Fibroblast of skin of scalp (primary cell): ENCODE results near the gene ZNF783.
"Not testable (repeated sequence)": the region's sequence is repeated elsewhere in the genome, so short reads cannot be mapped to it uniquely, and the experiment has no call there.

Experiments
- DNase-seq: peaks from one replicate; pipeline ENCODE4 v3.0.0-alpha.2; 2013

Gene ZNF783

DNA sequence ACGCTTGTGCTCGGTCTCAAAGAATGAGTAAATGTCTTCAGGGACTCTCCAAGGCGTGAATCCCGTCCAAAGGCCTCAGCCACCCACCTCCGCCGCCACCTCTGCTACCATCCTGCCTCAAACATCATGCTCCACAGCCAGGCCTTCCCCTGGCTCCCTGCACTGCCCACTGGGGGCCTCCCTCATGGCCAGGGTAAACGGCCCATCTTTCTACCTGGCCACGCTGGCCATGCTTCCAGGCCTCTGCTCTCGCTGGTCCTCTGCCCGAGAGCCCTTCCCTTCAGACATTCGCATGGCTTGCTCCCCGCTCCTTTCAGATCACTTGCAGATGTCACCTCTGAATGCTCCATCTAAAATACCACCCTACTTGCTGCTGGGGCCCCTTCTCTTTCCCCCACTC, 40.2 kb downstream of the ZNF783 start:
- DNase-seq, result no peak

DNA sequence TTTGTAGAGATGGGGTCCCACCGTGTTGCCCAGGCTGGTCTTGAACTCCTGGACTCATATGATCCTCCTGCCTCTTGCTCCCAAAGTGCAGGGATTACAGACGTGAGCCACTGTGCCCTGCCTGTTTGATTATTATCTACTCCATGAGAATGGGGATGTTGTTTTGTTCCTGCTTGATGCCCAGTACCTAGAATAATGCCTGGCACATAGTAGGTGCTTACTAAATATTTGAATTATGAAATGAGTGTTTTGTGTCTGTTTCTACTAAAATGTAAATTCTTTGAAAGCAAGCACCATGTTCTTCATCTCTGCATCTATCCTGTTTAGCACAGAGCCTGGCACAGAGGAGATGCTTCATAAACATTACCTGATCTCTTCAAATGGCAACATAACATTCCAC, 40.9 kb downstream of the ZNF783 start:
- no peak for DNase-seq

DNA sequence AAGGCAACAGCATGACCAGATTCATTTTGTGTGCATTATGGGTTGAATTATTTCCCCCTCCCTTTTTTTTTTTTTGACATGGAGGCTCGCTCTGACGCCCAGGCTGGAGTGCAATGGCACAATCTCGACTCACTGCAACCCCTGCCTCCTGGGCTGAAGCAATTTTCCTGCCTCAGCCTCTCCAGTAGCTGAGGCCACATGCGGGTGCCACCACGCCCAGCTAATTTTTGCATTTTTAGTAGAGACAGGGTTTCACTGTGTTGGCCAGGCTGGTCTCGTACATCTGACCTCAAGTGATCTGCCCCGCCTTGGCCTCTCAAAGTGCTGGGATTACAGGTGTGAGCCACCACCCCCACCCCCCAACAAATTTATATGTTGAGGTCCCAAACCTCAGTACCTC, 42.0 kb downstream of the ZNF783 start:
- no peak for DNase-seq

DNA sequence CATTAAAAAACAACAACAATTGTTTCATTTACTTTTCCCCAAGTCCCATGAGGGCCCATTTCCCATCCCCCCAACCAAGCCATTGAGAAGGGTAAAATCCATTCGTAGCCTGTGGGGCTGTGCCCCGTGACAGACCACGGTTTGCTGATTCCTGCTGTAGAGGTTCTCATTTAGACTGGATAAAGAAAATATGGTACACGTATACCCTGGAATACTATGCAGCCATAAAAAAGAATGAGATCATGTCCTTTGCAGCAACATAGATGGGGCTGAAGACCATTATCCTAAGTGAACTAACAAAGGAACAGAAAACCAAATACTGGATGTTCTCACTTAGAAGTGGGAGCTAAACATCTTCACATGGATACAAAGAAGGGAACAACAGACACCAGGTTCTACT, 44.9 kb downstream of the ZNF783 start:
- DNase-seq, result no peak

DNA sequence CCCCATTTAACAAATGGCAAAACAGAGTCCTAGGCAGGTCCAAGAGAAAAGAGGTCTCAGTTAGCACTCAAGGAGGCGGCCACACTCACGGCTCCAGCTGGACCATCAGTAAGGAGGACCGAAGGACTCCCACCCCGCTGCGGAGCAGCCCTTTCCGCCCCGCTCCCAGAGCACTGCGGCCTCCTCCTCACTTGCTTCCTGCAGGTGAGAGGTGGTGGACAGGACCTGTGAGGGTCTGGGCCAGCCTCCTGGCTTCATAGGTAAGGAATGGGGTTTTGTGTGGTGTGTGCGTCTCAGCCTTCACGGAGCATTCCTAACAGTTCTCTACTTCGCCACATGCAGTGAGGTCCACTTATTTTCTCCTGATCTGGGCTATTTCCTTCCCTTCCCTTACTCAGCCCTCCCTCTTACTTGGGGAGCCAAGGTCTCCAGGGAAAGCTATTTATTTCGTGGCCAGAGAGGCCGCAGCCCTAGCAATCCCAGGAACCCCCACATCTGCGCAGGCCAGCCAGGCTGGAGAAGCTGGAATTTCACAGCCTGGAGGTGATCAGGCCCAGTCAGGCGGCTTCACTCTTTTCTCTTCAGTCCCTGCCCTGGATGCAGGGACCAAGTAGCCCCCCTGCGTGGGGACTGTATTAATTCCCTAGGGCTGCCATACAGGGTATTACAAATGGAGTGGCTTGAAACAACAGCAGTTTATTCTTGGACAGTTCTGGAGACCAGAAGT, 45.9 kb downstream of the ZNF783 start:
- no peak for DNase-seq

DNA sequence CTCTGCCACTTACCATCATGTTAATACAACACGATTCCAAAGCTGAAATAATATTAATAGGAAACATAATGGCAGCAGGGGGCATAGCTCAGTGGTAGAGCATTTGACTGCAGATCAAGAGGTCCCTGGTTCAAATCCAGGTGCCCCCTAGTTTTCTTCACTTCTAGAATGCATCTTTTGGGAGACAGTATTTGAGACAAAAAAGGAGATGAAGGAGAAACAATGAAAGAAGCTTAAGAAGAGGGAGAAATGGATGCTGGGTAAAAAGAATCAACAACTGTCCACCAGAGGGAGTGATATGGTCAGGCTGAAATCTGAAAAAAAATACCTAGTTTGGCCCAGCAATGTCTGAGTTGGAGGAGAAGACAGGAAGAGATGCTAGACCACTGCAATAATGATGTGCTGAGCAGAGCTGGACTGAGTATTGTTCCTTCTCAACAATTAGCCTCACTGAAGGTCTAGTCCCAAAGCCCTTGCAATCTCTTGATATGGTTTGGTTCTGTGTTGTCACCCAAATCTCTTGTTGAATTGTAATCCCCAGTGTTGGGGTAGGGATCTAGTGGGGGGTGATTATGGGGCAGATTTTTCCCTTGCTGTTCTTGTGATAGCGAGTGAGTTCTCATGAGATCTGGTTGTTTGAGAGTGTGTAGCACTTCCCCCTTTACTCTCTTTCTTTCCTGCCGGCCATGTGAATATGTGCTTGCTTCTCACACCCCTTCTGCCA, 48.3 kb downstream of the ZNF783 start:
- peak; percentile 83 for DNase-seq

DNA sequence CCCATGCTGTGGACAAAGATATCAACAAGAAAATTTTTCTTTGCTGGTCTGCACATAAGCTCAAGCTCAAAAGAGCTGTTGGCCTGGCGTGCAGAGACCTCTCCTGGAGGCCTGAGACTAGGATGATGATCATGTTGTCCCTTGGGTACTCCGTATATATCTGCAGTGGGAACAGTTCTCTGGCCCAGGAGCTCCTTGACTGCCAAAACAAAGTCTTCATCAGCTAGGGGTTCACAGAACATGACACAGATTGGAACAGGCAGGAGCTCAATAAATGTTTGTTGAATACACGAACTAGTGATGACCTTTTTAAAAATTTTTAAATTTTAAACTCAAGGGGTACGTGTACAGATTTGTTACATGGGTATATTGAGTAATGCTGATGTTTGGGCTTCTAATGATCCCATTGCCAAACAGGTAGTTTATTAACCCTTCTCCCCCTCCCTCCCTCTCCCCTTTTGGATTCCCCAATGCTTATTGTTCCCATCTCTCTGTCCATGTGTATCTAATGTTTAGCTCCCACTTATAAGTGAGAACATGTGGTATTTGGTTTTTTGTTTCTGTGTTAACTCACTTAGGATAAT, 49.1 kb downstream of the ZNF783 start:
- DNase-seq, result no peak

DNA sequence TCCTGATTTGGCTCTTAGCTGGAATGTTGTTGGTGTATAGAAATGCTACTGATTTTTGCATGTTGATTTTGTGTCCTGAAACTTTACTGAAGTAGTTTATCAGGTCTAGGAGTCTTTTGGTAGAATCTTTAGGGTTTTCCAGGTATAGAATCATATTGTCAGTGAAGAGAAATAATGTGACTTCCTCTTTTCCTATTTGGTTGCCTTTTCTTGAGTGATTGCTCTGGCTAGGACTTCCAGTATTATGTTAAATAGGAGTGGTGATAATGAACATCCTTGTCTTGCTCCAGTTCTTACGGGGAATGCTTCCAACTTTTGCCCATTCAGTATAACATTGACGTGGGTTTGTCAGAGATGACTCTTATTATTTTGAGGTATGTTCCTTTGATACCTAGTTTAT, 52.0 kb downstream of the ZNF783 start:
- DNase-seq, result no peak

DNA sequence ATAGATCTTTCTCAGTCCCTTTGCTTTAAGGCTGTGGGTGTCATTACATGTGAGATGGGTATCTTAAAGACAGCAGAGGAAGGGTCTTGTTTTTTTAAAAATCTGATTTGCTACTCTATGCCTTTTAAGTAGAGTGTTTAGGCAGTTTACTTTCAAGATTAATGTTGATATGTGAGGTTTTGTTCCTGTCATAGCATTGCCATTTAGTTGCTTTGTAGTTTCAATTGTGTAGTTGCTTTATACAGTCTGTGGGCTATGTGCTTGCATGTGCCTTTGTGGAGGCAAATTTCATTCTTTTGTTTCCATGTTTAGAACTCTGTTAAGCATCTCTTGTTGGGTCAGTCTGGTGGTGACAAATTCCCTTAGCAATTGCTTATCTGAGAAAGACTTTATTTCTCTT, 54.6 kb downstream of the ZNF783 start:
- DNase-seq, result no peak

DNA sequence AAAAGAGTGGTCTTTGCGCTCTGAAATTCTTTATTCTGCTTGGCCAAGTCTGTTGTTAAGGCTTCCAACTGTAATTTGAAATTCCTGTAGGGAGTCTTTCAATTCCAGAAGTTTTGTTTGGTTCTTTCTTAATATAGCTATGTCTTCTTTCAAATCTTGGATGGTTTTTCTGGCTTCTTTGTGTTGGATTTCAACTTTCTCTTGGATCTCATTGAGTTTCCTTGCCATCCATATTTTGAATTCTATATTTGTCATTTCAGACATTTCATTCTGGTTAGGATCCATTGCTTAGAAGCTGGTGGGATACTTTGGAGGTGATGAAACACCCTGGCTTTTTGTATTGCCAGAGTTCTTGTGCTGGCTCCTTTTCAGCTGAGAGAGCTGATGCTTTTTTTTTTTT, 55.5 kb downstream of the ZNF783 start:
- DNase-seq, result no peak

DNA sequence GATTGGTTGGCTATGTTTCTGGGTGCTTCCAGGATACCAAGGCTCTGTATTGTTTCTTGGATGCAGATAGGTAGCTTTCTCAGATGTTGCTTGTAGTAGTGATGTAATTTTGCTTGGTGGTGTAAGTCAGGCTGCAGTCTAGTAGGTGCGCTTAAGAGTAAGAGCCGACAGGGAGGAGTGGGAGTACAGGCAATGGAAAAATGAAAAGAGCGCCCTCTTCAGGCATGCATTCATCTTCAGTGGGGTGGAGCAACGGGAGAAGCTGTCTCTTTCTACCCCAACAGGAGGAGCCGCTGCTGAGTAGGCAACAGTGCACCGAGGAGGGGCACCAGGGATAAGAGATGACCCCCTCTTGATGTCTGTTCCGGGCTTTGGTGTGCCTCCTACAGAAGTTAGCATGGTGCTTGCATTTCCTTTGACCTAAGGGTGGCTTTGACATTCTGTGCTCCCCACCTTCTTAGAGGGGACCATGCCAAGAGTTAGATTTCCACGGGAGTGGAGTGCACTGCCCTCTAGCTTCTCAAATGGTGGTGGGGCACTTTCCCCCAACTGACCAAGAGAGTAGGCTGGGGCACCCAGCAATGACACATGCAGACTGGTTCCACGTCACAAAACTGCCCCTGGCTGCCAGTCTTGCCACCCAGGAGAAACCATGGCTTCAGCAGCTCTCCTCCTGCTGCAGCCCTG, 56.1 kb downstream of the ZNF783 start:
- DNase-seq, result no peak

DNA sequence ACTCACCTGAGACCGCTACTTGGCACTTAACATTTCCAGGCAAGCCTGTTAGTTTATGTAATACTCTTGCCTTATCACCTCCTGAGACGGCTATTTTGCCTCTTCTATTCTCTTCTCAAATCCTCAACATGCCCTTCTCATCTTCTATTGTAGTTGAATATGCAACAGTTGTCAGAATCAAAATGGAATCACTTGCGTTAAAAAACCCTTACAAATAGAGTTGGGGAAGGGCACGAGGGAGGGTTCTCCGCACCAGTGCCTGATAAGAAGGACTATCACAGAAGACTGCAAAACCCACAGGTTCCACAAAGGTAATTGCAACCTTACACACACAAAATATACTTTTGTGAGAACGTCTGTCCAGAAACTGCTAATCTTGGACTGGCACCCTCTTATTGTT, 57.4 kb downstream of the ZNF783 start:
- DNase-seq, result no peak

DNA sequence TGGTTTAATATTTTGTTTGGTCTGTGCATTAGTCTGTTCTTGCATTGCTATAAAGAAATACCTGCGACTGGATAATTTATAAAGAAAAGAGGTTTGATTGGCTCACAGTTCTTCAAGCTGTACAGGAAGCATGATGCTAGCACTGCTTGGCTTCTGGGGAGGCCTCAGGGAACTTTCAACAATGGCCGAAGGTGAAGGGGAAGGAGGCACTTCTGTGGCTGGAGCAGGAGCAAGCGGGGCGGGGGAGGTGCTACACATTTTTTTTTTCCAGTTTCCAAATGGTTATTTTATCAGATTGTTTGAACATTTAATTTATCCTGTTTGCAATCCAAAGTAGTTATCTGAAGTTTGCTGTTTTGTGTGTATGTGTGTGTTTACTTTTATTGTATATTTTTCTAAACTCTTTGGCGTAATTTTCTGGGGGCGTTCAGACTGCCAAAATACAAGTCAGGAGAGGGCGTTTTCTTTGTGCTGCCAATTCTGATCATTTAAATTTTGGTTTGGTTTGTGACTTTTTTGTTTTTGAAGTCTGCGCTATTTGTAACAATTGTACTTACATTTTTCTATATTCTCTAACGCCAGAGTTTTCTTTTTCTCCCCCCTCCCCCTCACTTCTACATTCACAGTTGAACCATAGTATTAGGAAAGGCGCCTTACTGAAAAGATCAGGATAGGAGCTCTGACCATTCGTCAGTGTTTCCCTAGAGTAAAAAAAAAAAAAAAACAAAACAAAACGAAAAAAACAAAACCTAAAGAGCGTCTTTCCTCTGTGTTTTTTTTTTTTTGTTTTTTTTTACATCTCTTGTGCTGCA, 58.5 kb downstream of the ZNF783 start:
- no peak for DNase-seq

DNA sequence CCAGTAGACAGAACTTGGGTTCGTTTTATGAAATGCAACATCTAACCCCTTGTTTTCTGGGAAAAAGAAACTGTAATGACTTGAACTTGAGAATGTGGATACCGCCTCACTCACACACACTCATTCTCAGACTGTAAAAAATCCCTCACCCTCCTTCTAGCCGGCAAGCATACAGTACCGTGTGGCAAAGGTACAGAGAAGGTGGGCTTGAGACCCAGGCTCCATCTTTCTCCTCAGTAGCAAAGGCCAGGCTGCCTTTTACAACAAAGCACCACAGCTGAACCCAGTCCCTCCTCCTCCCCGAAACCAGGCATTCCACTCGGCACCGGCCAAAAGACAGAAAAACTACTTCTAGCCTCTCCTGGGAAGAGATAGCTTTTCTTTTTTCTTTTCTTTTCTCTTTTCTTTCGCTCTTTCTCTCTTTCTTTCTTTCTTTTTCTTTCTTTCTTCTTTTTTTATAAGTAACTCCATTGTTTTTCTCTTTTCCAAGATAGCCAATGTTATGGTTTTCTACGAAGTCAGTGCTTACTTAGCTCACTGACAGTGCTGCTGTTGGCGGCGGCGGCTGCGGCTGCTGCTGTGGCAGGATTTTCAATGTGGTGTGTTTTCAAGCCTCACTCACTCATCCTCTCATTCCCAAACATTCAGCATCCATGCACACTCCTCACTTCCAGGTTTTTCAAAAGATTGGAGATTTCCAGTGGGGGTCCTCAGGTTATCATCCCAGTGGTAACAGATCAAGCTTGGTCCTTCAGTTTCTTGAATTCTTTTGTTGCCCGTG, 59.3 kb downstream of the ZNF783 start:
- DNase-seq, result not testable (repeated sequence)

DNA sequence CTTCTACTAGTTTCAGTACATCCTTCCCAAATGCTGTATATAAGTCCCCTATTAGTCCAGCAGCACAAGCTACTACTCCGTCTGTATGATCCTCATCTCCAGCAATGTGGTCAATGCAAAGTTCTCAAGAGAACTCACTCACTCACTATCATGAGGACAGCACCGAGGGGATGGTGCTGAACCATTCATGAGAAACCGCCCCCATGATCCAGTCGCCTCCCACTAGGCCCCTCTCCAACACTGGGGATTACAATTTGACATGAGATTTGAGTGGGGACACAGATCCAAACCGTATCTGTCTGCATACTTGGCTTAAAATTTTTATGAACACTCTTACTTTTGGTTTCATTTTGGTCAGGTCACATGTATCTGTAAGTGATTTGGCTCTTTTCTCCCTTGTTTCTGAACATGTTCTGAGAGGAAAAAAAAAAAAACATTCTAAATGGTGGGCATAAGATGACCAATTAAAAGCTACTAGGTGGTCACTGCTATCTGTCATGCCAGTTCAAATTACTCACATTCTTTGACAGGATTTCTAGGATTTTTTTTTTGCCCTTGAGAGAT, 60.1 kb downstream of the ZNF783 start:
- DNase-seq, result no peak

DNA sequence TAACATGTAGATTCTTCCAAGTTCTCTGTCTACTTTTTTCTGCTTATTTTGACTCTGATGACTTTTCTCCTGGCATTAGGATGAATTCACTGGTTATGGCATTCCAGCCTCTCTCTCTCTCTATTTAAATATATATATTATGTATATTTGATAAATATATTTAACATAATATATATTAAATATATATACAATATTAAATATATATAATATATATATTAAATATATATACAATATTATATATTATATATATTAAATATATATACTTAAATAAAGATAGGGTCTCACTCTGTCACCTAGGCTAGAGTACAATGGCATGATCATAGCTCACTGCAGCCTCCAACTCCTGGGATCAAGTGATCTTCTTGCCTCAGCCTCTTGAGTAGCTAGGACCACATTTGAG, 60.7 kb downstream of the ZNF783 start:
- no peak for DNase-seq

DNA sequence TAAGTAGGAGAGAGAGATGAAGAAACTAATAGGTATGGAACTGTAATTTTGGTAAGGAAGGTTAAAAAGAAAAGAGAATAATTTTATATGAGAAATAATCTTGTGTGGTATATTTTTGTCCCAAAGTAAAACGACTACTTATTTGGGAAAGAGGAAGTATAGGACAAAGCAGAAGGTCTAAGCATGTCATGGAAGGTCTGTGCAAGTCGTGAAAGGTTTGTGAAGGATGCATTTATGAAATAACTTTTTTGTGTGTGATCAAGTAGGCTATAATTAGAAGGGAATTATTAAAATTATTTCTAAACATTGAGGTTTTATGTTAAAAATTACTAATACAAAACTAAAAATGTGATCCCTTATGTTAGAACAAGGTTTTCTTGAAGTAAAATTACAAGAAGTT, 63.3 kb downstream of the ZNF783 start:
- no peak for DNase-seq

DNA sequence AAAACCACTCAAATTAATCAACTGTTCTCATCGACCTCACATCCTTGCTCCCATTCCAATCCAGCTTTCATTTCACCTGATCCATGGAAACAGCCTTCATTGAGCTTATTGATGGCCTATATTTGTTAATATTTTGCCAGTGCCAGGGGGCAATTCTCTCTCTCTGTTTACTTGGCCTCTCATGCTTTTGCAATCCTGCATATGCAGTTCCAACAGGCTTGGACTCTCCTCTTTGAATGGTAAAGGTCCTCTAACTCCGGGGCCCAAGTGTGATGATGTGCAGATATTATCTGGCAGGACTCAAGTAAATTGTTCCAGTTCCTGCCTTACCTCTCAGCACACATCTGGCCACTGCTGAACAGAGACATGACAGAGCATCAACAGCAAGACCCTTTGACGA, 67.3 kb downstream of the ZNF783 start:
- DNase-seq, result no peak

DNA sequence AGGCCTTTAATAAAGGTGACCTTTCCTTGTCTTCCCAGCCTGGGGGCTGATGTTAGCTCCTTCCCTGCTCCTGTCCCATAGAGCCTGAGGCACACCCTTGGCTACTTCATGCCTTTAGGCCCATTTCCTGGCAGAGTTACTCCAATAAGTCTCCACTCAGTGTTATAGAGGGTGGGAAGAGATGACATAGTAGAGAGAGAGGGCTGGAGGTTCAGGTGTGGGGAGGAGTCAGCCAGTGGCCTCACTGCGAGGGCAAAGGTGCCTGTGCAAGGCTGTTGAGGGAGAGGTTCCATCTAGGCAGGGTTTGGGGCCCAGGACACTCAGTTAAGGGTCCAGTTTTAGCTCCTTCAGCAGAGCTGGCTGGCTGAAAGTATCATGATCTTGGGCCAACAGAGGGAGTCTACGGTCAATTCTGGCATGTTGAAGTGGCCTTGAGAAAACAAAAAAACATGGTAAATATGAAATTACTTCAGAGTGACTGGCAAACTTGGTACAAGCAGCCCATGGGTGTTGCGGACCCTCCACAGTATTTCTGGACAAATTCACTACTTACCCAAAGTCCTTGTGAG, 67.9 kb downstream of the ZNF783 start:
- DNase-seq, result no peak

DNA sequence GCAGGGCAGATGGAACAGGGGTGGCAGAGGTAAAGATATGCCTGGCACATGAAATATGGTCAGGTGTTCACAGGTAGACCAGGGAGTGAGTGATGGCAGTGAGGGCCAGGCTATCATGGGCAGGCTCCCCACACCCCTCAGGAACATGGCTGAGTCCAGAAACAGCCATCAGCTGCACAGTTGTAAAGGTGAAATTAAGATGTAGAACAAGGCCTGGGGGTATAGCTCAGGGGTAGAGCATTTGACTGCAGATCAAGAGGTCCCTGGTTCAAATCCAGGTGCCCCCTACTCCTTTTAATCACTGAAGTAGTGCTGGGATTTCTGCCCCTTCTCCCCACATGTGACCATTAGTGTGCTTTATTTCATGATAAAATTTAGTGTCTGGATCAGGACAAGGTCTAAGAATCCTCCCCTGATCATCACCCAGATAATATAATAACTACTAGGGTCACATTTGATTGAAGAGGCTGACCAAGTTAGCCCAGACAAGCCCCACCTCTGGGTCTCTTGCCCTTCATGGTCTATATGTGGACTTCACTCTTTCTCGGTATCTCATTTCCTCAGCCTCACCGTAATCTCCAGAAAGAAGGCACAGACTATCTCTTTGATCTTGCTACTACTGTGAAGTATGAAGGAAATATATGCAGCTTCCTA, 69.0 kb downstream of the ZNF783 start:
- DNase-seq, result no peak
